Stimulated activated CD8-positive, alpha-beta memory T cell treated with anti-CD3 and anti-CD28 coated beads, Interleukin-4, amount 100 ng/mL, for 1 hour (primary cell): ENCODE data around the gene CHCHD3.
"Not testable (repeated sequence)": the region's sequence is repeated elsewhere in the genome, so short reads cannot be mapped to it uniquely, and the experiment has no call there.

Source experiments
- DNase-seq, 2 donors: peaks; one replicate each; pipeline ENCODE4 v3.0.0-alpha.2; 2020; ENCODE audit warnings: low read depth in 2 of 2, low spot score in 1 of 2

CHCHD3 gene

DNA sequence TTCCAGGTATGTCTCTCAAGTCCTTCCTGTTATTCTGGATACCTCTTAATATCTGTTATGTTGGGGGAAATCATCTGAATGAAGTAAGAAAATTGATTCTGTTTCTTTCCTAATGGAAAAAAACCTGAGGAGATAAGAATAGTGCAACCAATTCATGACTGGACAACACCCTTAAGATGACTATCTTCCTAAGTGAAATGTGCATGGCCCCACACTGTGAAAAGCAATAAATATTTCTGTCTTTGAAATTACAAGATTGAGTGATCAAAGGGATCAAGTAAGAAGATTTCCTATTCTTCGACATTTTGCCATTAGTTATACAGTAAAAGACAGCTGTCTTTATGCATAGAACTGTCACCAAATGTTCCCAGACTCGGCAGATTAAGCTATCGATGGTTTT, 73.9 kb downstream of the CHCHD3 start:
- no peak for DNase-seq

DNA sequence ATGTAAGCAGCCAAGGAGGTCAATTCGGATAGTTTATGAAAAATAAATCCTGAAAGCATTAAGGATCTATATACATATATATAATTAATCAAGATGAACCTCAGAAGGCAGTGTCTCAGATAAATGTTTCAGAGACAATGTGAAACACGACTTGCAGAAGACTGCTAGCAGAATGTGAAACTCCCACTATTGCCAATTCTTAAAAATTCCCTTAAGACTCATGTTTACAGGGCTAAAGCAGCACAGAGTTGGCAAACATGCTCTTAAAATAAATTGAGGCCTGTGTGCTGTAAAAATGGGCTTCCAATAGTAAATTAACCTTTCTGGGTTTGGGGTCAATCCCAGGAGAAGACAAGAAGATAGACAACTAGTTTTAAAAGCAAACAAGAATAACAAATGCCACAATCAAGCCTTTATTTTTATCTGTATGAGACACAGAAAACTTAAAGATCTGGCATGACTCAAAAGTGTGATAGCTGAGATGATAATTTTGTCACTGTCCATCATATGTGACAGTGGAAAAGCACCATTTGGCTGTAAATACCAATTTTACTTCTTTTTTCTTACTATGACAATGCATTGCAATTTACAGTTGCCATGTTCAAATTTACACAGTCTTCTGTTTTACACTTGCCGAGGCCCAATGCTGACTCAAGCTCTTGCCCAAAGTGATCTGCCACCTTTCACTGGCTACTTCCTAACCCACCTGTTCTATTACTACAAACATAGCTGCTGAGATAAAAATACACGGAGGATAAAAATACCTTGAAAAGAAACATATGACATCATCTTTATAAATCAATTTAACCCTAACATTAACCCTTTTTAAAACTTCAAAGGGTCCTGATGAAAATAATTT, 78.6 kb downstream of the CHCHD3 start:
- DNase-seq = no peak

DNA sequence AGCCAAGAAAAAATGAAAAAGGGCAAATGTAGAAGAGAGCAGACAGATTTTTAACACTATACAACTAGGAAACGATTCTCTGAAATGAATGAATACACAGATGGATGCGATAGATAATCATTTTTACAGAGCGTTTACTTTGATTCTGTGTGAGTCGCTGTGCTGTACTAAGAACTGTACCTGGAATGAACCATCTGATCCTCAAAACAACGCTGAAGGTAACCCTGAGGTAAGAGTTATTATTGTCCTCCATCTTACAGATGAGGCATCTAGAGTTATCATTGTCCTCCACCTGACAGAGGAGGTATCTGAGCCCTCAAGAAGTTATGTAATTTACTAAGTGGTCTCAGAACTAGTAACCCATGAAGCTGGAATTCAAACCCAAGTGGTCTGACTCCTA, 80.2 kb downstream of the CHCHD3 start:
- DNase-seq = no peak

DNA sequence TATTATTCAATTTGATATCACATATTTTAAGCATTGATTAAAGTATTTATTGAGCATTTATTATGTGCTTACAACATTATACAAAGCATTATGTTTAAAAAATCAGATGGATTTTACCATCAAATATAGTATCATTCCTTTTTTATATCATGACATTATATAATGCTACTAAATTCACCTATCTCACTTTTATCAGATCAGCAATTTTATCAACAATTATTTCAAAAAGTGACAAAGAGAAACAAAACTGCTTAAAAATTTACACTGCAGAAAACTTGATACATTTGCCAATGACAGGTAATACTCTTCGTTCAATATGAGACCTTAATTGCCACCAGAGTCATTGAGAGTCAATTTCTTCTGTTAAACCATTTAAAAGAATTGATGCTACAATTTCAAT, 82.0 kb downstream of the CHCHD3 start:
- DNase-seq = no peak

DNA sequence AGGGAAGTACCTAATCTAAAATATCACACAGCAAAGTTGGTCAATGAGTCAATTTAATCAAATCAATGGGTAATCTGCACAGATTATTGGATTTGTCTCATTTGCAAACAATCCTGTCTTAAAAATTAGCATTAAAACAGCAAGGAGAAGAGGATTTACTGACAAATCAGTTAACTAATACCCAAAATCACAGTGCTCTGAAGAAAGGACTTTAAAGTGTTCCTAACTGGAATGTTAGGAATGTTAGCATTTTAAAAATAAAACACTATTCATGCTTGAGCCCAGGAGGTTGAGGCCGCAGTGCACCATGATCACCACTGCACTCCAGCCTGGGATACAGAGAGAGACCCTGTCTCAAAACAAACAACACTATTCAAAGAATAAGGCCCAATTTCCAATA, 83.1 kb downstream of the CHCHD3 start:
- no peak for DNase-seq

DNA sequence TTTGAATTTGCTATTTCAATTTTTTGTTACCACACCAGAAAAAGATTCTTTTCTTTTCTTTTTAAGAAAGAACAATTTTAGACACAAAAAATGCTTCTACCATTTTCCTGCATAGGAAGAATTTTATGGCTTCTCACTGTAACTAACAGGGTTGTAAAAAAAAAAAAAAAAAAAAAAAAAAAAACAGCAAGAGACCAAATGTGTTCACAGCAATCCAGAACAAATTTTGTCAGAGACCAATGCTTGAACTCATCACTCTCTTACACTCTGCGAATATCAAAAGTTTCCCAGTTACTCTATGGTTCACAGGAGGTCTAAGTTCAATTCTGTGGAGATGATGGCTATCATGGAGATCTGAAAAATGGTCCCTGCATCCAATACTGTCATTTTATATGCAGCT, 84.4 kb downstream of the CHCHD3 start:
- DNase-seq = no peak

DNA sequence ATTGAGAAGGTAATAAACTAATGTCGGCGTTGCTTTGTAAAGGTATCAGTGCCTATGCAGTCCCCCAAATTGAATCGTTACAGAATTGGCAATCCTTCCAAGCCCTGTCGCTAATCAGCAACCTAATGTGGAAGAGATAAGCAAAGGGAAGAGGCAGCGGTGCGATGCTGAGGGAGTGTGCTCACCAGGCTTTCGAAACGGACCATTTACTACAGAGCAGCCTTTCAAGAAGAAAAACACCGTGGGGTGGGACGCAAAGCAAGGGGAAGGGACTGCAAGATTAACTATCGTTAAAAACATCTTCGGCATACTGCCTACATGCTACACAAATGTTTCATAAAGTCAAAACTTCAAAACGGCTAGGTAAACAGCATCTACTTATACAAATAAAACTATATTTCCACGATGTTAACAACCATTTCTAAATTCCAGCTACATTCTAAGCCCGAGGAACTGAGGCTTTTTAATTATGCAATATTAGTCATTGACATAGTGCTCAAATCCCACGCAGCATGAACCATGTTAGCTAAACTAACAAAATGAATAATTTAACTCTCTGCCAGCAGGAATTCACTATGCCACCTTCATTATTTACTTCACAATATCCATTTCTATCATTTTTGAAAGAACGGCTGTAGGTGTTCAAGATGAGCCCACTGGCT, 85.2 kb downstream of the CHCHD3 start:
- DNase-seq = no peak

DNA sequence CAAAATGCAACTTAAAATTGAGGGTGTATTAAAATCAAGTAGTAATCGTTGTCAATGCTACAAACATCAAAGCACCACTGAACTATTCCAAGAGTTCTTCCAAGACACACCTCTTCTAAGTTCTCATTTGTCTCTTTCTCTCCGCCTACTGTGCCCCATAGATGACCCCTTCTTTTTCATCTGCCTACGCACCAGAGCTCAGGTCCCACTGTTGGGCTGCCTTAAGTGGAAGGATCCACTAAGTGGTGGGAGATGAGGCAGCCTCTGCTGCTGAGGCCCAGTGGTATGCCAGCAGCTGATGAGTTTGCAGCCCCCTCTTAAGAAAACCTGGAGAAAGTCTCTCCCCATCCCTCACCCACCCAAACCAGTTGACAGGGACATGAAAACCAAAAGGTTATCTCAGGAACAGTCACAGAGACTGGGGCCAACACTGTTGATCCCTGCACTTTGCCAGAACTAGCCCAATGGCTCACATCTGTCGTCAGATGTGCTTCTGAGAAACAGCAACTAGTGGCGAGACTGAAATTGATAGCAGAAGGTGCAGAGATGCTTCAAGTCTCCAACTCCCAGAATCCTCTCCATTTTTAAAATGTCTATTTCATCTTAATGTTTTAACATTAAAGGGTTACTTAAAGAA, 88.4 kb downstream of the CHCHD3 start:
- no peak for DNase-seq

DNA sequence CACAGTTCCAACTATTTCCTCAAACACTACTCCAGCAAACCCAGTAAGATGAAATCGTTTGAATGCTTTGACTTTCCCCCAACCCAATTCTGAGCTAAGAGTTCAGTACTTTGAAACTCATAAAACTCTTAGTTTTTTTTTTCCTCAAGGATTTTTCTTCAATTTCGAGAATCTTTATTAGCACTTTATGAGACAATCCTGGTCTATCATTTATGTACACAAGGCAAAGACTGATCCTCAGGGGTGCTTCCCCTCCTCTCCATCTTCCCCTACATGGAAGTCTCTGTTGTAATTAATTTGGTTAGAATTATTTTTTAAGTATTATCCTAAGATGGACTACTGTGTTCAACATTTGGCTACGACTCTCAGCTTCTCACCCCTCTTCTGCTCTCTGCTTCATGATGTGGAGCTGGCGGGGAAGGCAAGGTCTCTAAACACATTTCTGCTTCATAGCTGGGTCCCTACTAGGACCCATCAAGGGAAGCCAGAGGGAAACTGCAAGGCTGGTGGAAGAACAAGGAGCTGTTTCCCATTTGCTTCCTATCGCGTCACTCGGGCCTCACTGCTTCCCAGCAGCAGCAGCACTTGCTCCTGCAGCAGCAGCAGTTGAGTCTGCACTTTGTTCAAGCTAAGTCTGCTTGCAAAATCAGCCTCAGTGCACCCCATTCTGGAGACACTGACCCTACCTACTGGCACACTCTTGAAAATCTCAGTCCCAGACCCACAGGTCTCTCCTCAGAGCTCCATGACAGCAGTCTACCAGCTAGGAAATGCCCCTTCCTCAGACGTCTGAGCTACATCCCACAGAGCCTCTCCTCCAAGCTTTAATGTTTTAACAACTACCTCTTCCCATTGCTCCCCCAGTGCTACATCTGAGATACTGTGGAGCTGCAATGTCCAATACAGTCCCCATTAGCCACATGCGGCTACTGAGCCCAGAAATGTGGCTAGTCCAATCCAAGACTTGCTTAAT, 90.0 kb downstream of the CHCHD3 start:
- no peak for DNase-seq

DNA sequence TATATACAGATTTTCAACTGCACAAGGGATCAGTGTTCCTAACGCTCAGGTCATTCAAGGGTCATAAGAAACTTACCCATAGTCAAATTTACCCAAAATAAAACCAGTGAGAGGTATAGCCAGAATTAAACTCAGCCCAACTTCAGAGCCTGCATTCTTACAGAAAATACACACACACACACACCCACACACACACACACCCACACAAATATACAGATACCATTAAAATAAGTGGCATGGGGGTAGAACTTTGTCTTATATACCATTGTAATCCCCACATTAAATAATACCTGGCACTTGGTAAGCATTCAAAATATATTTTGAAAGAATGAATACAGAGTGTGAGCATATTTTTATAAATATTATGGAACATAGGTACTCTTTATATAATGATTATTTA, 93.8 kb downstream of the CHCHD3 start:
- DNase-seq = no peak

DNA sequence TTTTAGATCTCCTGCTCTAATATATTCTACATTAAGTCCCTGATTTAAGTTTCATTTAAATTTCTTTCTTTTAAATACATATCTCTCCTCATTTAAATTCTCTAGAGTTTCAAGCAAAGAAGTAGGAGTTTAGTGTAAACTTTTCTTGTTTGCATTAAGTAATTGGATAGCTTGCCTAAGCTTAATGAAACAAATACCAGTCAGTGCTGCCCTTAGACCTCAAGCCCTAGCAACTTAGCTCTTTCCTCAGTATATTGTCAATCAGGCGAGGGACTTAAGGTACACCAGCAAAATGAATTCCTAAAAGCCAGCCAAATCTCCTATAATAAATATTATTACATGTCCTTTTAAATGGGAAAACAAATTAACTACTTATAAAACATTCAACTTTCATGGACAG, 101.5 kb downstream of the CHCHD3 start:
- DNase-seq = no peak

DNA sequence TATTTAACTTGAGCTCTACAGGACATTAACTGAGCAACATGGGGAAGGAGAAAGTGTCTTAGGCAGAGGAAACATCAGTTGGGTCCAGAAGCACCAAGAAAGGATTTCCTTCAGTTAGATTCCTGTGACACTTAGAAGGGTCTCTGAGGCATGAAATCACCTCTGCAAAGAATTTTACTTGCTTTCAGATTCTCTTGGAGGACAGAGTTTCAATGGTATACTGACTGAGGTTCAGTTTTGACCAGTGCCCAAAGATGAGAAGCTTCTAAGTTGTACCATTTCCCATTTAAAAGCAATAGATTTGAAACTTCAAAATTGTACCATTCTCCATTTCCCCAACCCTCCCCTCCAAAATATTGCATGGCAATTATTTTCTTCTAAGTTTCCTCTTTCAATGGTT, 102.4 kb downstream of the CHCHD3 start:
- DNase-seq = no peak

DNA sequence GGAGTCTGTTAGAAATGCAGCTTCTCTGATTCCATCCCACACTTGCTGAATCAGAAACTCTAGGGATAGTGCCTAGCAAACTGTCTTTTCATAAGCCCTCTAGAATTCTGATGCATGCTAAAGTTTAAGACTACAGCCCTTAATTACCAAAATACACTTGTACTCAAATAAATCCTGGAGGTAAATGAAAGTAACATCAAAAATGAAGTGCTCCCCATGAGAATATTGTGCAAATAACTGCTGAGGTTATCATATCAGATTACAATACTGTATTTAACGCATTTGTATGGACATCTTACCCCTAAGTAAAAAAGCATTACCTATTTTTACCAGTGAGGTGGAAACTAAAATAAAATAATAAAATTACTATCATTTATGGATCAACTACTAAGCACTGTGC, 104.7 kb downstream of the CHCHD3 start:
- DNase-seq = no peak

DNA sequence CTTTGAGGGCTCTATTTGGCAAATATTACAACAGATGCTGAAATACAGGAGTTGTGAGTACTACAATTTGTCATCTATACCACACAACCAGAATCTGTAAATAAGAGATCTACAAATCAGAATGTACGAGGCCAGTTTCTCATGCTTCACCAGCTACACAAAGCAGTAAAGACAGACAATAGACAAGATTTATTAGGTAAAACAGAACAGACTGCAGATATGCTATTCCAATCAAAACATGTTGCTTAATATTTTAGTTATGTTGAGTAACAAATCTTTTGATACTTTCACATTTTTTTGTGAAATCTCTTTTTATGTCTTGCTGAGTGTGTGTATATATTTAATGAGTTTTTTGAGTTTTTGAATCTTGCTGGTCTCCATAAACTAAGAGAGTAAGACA, 109.1 kb downstream of the CHCHD3 start:
- no peak for DNase-seq

DNA sequence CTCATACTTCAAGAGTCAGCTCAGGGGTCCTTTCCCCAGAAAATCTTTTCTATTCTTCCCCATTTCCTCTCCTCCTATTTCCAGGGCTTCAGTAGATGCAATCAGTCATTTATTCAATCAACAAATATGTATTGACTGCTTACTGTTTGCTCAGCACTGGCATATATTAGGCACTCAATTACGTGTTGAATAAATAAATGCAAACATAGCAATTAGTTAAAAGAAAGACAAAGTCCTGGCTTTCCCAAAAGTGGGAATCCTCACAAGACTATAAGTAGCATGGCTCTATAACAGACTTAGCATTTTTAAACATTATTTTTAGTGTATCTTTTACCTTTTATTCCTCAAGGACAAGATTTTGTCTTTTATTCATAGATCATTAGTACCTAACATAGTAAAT, 111.6 kb downstream of the CHCHD3 start:
- no peak for DNase-seq

DNA sequence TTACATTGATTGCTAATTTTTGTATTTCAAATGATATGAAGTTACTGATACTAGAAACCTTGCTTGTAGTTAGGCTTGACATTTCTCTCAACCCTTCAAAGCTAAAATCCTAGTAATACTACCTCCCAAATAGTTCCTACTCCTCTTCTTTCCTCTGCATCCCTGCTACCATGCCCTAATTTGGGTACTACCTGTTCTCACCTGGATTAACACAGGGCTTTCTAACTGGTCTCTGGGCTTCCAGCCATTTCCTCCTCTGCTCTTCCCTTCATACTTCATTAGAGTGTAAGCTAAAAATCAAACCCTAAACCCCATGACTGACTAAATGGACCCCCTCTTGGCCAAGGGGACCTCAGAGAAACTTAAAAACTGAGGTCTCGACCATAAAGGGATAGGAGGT, 112.4 kb downstream of the CHCHD3 start:
- DNase-seq = no peak

DNA sequence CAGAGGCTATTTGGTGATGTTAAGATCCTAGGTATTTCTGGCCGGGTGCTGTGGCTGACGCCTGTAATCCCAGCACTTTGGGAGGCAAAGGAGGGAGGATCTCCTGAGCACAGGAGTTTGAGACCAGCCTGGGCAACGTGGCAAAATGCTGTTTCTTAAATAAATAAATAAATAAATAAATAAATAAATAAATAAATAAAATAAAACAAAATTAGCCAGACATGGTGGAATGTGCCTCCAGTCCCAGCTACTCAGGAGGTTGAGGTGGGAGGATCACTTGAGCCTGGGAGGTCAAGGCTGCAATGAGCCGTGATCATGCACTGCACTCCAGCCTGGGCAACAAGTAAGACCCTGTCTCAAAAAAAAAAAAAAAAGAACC, 114.4 kb downstream of the CHCHD3 start:
- DNase-seq = not testable (repeated sequence)

DNA sequence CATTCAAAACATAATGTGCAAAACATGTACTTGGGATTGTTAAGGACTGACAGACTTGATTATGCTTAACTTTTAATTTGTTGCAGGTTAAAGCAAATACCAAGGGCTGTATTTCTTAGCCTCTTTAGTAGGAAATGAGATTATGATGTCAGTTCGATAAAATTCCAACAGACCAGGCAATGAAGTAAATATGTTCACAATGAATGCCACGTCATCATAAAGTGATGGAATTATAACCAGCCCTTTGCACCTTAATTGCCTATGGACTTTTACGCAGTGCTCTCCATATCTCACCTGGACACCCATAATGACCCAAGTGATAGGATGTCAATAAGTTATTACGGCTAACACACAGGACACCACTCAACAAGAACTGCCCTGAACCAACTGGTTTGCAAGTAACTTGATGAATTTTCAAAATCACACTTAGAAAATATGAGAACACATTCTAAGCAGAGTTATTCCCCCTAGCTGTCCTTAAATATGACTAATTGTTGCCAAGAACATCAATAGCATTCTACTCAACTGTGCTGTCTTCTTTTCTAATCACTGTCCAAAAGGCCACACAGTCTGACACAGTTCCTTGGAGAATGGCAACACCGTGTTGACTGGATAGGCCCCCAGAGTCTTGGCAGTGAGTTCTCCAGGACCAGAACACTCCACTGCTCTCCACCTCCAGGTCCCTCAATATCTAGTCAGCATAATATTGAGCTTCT, 115.0 kb downstream of the CHCHD3 start:
- no peak for DNase-seq

DNA sequence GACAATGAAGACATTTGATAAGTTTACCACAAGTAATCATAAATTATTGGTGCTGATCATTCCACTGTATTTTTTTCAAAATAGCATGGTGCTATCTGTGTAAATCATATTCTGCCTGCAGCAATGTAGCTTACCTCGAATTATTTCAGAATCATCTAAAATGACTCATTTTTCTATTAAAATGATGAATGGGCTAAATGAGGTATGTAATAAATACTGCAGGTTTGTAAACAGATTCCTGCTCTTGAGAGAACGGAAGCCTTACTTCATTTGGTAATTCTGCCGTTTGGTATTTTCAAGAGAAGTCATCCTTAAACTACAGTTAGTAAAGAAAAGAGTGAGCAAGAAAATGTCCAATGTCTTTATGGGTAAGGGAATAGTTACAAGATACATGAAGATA, 115.9 kb downstream of the CHCHD3 start:
- DNase-seq = no peak

DNA sequence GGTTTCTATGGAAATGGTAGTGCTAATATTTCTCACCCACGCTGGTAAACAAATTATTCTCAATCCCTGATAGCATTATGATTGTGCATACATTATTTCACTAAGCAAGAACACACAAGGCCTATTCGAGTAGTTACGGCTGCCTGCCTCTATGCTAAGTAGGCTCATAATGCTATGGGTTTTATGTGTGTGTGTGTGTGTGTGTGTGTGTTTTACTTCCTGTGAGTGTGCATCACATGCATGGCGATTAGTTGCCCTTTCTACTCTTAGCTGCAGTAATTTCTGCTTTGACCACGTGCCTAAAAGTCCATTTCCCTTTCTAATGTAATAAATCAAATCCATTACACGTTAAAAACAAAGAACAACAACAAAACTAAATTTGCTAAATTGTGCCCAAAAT, 117.0 kb downstream of the CHCHD3 start:
- no peak for DNase-seq

DNA sequence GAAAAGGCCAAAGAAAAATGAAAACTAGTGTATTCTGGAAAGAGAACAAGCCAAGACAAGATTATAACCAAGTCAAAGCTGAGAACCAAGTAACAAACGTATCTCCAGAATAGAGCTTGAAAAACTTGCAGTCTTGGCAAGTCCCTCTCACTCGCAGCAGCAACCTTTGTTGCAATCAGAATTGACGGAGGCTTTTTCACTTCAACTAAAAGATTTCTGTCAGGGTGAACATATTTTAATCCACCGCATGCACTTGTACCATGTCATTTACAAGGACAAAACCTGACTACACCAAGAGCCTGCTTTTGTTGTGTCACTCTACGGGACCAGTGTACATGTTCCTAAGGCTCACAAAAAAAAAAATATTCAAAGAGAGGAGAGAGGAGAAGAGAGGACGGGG, 122.0 kb downstream of the CHCHD3 start:
- DNase-seq = no peak
